Mammary epithelial cell (primary cell): ENCODE results near the gene CPNE5.

ENCODE experiments used
- CTCF ChIP-seq, 2 donors: IDR thresholded peaks in 1 of 2; conservative IDR thresholded peaks in 1 of 2; 2 replicates each; pipeline ENCODE4 v1.5.1; 2011 to 2012; ENCODE audit warnings: inconsistent platforms in 2 of 2, low read length in 2 of 2, mild to moderate bottlenecking in 2 of 2, control low read depth in 1 of 2, low read depth in 1 of 2; ENCODE audit not compliant: insufficient read depth in 1 of 2; ENCODE audit errors: extremely low read depth in 1 of 2
- EZH2 ChIP-seq: IDR thresholded peaks from 2 replicates; pipeline ENCODE4 v1.6.1; 2012; ENCODE audit warnings: low read length, inconsistent platforms, borderline replicate concordance

GRCh38 chr6:36706339-36706738 is 132.9 kb downstream of the CPNE5 start:
- TF ChIP-seq CTCF (conservative IDR thresholded peaks at IDR 0.05 in 1 of 2, IDR thresholded peaks at IDR 0.05 in 1 of 2; ENCODE audit: extremely low read depth in 1 of 2, insufficient read depth in 1 of 2, low read depth in 1 of 2, low read length in 2 of 2) (no peak), EZH2 (no peak)
